PFSK-1 (cell line): ENCODE measurements around the gene MARK3.

ENCODE experiments used
- FOXP2 ChIP-seq: optimal IDR thresholded peaks from 2 replicates; pipeline ENCODE3; 2011; ENCODE audit warnings: borderline replicate concordance, control low read depth, inconsistent platforms; ENCODE audit not compliant: insufficient read depth; ENCODE audit errors: extremely low read length, extremely low read depth
- POLR2AphosphoS5 ChIP-seq: IDR thresholded peaks from 2 replicates; pipeline ENCODE4 v1.6.1; 2012; ENCODE audit warnings: low read depth, mild to moderate bottlenecking, control low read depth, low read length, moderate library complexity
- SIN3A ChIP-seq: IDR thresholded peaks from 2 replicates; pipeline ENCODE4 v1.6.1; 2012; ENCODE audit warnings: mild to moderate bottlenecking, low read length, moderate library complexity, borderline replicate concordance; ENCODE audit not compliant: insufficient read depth
- TAF1 ChIP-seq: IDR thresholded peaks from 2 replicates; pipeline ENCODE4 v1.6.1; 2012; ENCODE audit warnings: low read length, control low read depth, borderline replicate concordance; ENCODE audit not compliant: insufficient read depth
- TF ChIP-seq, protein P1 (sequence below), 2 experiments: IDR thresholded peaks; 2 replicates each; pipeline versions ENCODE4 v1.6.1 to v1.8.0; 2011 to 2012; ENCODE audit warnings: low read depth in 2 of 2, low read length in 2 of 2, control low read depth in 1 of 2, inconsistent platforms in 1 of 2, mild to moderate bottlenecking in 1 of 2, moderate library complexity in 1 of 2; ENCODE audit not compliant: insufficient read depth in 1 of 2

MARK3 gene

GRCh38 chr14:103535081-103535890 lies 150.1 kb downstream of the MARK3 start:
- TF ChIP-seq, protein P1, sequence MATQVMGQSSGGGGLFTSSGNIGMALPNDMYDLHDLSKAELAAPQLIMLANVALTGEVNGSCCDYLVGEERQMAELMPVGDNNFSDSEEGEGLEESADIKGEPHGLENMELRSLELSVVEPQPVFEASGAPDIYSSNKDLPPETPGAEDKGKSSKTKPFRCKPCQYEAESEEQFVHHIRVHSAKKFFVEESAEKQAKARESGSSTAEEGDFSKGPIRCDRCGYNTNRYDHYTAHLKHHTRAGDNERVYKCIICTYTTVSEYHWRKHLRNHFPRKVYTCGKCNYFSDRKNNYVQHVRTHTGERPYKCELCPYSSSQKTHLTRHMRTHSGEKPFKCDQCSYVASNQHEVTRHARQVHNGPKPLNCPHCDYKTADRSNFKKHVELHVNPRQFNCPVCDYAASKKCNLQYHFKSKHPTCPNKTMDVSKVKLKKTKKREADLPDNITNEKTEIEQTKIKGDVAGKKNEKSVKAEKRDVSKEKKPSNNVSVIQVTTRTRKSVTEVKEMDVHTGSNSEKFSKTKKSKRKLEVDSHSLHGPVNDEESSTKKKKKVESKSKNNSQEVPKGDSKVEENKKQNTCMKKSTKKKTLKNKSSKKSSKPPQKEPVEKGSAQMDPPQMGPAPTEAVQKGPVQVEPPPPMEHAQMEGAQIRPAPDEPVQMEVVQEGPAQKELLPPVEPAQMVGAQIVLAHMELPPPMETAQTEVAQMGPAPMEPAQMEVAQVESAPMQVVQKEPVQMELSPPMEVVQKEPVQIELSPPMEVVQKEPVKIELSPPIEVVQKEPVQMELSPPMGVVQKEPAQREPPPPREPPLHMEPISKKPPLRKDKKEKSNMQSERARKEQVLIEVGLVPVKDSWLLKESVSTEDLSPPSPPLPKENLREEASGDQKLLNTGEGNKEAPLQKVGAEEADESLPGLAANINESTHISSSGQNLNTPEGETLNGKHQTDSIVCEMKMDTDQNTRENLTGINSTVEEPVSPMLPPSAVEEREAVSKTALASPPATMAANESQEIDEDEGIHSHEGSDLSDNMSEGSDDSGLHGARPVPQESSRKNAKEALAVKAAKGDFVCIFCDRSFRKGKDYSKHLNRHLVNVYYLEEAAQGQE (IDR thresholded peaks at IDR 0.05; ENCODE audit: insufficient read depth in 1 of 2, low read depth in 2 of 2, low read length in 2 of 2): no peak
- no peak for TF ChIP-seq FOXP2
- no peak for TF ChIP-seq POLR2AphosphoS5
- TF ChIP-seq SIN3A: no peak
- TF ChIP-seq TAF1: no peak

GRCh38 chr14:103535891-103536565 lies 150.8 kb downstream of the MARK3 start:
- no peak for TF ChIP-seq SIN3A
- TF ChIP-seq, protein P1 (IDR thresholded peaks at IDR 0.05; ENCODE audit: insufficient read depth in 1 of 2, low read depth in 2 of 2, low read length in 2 of 2): no peak
- TF ChIP-seq TAF1: no peak
- no peak for TF ChIP-seq FOXP2
- TF ChIP-seq POLR2AphosphoS5: no peak

DNA sequence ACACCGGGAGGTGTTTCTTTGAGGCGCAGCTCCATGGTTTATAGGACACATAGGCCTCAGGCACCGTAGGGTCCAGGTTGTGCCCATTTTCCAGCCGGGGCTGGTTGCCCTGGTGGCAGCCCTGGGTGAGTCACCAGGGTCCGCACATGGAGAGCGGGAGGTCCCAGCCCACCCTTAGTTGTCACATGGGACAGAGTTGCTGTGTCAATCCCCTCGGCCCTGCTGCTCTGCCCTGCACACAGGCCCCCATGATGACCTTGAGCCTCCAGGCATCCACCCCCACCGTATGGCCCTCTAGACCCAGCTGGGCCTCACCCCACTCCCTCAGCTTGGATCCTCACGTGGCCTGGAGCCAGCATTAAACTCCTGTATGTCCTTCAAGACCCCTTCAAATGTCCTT lies 151.5 kb downstream of the MARK3 start:
- TF ChIP-seq, protein P1 (IDR thresholded peaks at IDR 0.05; ENCODE audit: insufficient read depth in 1 of 2, low read depth in 2 of 2, low read length in 2 of 2): no peak
- no peak for TF ChIP-seq FOXP2
- no peak for TF ChIP-seq POLR2AphosphoS5

- no peak for TF ChIP-seq TAF1
- TF ChIP-seq SIN3A: no peak
- TF ChIP-seq POLR2AphosphoS5: no peak
- TF ChIP-seq FOXP2: no peak
Observed at GRCh38 chr14:103537175-103537990, 152.2 kb downstream of the MARK3 start.
